ENCODE measurements around the gene RAD23A.

Gene RAD23A

GRCh38 chr19:12985049-12985776 lies 39.6 kb downstream of the RAD23A start:
- no peak for DNase-seq (ENCODE audit: extremely low read depth, low read depth)
- TF ChIP-seq, protein P1, sequence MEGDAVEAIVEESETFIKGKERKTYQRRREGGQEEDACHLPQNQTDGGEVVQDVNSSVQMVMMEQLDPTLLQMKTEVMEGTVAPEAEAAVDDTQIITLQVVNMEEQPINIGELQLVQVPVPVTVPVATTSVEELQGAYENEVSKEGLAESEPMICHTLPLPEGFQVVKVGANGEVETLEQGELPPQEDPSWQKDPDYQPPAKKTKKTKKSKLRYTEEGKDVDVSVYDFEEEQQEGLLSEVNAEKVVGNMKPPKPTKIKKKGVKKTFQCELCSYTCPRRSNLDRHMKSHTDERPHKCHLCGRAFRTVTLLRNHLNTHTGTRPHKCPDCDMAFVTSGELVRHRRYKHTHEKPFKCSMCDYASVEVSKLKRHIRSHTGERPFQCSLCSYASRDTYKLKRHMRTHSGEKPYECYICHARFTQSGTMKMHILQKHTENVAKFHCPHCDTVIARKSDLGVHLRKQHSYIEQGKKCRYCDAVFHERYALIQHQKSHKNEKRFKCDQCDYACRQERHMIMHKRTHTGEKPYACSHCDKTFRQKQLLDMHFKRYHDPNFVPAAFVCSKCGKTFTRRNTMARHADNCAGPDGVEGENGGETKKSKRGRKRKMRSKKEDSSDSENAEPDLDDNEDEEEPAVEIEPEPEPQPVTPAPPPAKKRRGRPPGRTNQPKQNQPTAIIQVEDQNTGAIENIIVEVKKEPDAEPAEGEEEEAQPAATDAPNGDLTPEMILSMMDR (IDR thresholded peaks at IDR 0.05; ENCODE audit: low read depth, low read length, missing control alignments) = no peak
- no peak overlapping the region for H3K4me3 ChIP-seq (replicated peaks; ENCODE audit: low read depth, low read length)

GRCh38 chr19:12986726-12987125 lies 41.1 kb downstream of the RAD23A start:
- TF ChIP-seq, protein P1 (IDR thresholded peaks at IDR 0.05; ENCODE audit: low read depth, low read length, missing control alignments) = no peak
- H3K4me3 ChIP-seq (replicated peaks; ENCODE audit: low read depth, low read length) = no peak overlapping the region
- DNase-seq (ENCODE audit: extremely low read depth, low read depth) = no peak

DNA sequence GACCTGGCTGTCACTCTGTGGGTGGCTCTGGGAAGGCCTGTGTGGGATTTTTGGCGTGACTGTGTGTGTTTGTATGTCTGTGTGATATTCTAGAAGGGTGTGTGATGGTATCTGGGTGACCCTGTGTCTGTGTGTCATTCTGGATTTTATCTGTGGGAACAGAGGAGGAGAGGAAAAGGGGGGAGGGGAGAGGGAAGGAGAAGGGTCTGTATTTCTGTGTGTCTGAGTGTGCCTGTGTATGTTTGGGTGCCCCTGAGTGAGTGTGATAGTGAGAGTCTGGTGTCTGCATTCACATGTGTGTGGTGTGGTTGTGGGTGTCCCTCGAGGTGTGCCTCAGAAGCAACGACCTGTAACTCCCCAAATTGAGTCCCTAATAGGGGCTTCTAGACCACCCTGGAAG lies 41.5 kb downstream of the RAD23A start:
- TF ChIP-seq, protein P1 (IDR thresholded peaks at IDR 0.05; ENCODE audit: low read depth, low read length, missing control alignments) = no peak
- no peak for DNase-seq (ENCODE audit: extremely low read depth, low read depth)
- H3K4me3 ChIP-seq (replicated peaks; ENCODE audit: low read depth, low read length) = no peak overlapping the region

GRCh38 chr19:12987781-12988180 lies 42.1 kb downstream of the RAD23A start:
- H3K4me3 ChIP-seq (replicated peaks; ENCODE audit: low read depth, low read length) = no peak overlapping the region
- no peak for DNase-seq (ENCODE audit: extremely low read depth, low read depth)
- TF ChIP-seq, protein P1 (IDR thresholded peaks at IDR 0.05; ENCODE audit: low read depth, low read length, missing control alignments) = no peak

DNA sequence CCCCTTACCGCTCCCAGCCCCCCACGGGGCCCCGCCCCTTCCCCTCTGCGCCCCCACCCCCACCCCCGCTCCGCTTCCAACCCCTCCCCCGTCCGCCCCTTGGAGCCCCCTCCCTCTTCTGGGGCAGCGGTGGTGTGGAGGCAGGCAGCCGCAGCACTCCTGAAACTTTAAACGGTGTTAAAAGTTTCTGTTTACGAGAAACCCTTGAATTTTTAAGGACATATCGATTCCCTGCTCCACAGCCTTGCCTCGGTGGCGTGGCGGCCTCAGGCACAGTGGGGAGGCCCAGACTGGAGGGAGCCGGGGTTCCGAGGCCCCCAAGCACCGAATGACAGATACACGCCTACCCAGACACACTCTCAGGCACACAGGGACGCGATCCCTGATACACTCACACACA lies 44.8 kb downstream of the RAD23A start:
- DNase-seq (ENCODE audit: extremely low read depth, low read depth) = no peak
- H3K4me3 ChIP-seq (replicated peaks; ENCODE audit: low read depth, low read length) = no peak overlapping the region
- TF ChIP-seq, protein P1 (IDR thresholded peaks at IDR 0.05; ENCODE audit: low read depth, low read length, missing control alignments) = no peak

DNA sequence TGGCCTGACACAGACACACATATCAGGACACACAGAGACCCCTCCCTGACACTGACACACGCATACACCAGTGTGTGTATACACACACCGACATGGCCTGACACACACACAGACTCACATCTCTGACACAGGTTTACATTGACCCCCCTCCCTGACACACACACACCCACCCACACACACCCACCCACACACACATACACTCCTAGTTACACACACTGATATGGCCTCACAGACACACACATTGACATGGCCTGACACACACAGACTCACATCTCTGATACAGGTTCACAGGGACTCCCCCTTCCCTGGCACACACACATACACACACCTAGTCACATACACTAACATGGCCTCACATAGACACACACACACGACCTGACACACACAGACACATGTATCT lies 45.2 kb downstream of the RAD23A start:
- H3K4me3 ChIP-seq (replicated peaks; ENCODE audit: low read depth, low read length) = no peak overlapping the region
- DNase-seq (ENCODE audit: extremely low read depth, low read depth) = no peak
- TF ChIP-seq, protein P1 (IDR thresholded peaks at IDR 0.05; ENCODE audit: low read depth, low read length, missing control alignments) = no peak

GRCh38 chr19:12991296-12991695 lies 45.6 kb downstream of the RAD23A start:
- H3K4me3 ChIP-seq (replicated peaks; ENCODE audit: low read depth, low read length) = no peak overlapping the region
- TF ChIP-seq, protein P1 (IDR thresholded peaks at IDR 0.05; ENCODE audit: low read depth, low read length, missing control alignments) = no peak
- no peak for DNase-seq (ENCODE audit: extremely low read depth, low read depth)
